ENCODE data around the gene HTR2C.

DNA sequence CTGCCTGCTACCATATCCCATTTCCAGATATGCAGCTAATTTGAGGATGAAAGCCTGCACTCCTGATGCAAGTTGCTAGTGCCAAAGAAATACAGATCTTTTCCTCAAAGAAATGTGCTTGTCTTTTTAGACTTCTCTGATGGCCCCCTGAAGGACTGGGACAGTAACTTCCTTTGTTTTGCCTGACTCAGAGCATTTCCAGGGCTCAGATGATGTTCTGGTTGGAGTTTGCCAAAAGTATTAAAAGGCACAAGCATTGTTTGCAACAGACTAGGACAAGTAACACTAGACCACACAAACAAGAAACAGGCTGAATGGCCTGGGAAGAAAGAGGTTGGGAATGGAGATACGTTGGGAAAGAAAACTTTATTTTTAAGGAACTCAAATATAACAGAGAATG is 258.3 kb downstream of the HTR2C start:
- no peak for TF ChIP-seq IRF3 (IDR thresholded peaks at IDR 0.05)
- no peak for TF ChIP-seq SMC3 (IDR thresholded peaks at IDR 0.05; ENCODE audit: borderline replicate concordance, low read length)
- TF ChIP-seq POLR2A (IDR thresholded peaks at IDR 0.05; ENCODE audit: low read depth, low read length) = no peak
- no peak for TF ChIP-seq EZH2 (IDR thresholded peaks at IDR 0.05; ENCODE audit: borderline replicate concordance, control insufficient read depth, low read depth, low read length)
- no peak for TF ChIP-seq RAD51 (IDR thresholded peaks at IDR 0.05)
- TF ChIP-seq, protein P1, sequence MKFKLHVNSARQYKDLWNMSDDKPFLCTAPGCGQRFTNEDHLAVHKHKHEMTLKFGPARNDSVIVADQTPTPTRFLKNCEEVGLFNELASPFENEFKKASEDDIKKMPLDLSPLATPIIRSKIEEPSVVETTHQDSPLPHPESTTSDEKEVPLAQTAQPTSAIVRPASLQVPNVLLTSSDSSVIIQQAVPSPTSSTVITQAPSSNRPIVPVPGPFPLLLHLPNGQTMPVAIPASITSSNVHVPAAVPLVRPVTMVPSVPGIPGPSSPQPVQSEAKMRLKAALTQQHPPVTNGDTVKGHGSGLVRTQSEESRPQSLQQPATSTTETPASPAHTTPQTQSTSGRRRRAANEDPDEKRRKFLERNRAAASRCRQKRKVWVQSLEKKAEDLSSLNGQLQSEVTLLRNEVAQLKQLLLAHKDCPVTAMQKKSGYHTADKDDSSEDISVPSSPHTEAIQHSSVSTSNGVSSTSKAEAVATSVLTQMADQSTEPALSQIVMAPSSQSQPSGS (IDR thresholded peaks at IDR 0.05; ENCODE audit: low read length) = no peak
- no peak for TF ChIP-seq TAF1 (IDR thresholded peaks at IDR 0.05; ENCODE audit: borderline replicate concordance, low read depth, low read length)
- TF ChIP-seq, protein P2, sequence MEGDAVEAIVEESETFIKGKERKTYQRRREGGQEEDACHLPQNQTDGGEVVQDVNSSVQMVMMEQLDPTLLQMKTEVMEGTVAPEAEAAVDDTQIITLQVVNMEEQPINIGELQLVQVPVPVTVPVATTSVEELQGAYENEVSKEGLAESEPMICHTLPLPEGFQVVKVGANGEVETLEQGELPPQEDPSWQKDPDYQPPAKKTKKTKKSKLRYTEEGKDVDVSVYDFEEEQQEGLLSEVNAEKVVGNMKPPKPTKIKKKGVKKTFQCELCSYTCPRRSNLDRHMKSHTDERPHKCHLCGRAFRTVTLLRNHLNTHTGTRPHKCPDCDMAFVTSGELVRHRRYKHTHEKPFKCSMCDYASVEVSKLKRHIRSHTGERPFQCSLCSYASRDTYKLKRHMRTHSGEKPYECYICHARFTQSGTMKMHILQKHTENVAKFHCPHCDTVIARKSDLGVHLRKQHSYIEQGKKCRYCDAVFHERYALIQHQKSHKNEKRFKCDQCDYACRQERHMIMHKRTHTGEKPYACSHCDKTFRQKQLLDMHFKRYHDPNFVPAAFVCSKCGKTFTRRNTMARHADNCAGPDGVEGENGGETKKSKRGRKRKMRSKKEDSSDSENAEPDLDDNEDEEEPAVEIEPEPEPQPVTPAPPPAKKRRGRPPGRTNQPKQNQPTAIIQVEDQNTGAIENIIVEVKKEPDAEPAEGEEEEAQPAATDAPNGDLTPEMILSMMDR (IDR thresholded peaks at IDR 0.05 in 2 of 3, conservative IDR thresholded peaks at IDR 0.05 in 1 of 3; ENCODE audit: control insufficient read depth in 2 of 3, extremely low read depth in 1 of 3, insufficient read depth in 1 of 3, low read depth in 3 of 3, low read length in 3 of 3) = no peak

Data from GM12878 (cell line).